HG02884 (cell line): ENCODE data around the gene SLC16A10.

Source experiments
- ATAC-seq: cut with Tn5 transposase; IDR thresholded peaks from one replicate; pipeline ENCODE4 v1.9.1; 2021; ENCODE audit warnings: mild to moderate bottlenecking, moderate library complexity; ENCODE audit not compliant: unreplicated experiment

Gene SLC16A10

DNA sequence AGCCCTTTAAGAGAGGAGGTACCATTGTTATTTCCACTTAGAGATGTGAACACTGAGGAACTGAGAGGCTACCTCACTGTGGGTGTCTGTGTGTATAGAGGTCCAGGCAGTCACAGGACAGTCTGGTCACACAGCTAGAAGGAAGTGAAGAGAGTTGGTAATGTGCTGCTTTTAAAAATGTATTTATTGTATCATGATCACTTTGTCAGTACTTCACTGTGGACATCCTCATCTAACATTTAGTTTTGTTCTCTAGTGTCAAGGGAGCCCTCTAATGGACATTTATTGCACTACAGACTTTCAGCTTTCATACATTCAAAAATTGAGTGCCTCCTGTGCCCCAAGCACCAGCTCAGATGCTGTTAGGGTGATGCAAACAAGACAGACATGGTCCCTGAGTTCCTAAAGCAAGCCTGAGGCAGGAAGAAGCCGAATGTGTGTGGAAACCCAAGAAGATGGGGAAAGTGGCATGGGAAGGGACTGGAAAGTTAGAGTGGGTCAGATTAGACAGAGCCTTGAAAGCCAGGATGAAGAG is 123.0 kb downstream of the SLC16A10 start:
- peak; percentile 63 for ATAC-seq

DNA sequence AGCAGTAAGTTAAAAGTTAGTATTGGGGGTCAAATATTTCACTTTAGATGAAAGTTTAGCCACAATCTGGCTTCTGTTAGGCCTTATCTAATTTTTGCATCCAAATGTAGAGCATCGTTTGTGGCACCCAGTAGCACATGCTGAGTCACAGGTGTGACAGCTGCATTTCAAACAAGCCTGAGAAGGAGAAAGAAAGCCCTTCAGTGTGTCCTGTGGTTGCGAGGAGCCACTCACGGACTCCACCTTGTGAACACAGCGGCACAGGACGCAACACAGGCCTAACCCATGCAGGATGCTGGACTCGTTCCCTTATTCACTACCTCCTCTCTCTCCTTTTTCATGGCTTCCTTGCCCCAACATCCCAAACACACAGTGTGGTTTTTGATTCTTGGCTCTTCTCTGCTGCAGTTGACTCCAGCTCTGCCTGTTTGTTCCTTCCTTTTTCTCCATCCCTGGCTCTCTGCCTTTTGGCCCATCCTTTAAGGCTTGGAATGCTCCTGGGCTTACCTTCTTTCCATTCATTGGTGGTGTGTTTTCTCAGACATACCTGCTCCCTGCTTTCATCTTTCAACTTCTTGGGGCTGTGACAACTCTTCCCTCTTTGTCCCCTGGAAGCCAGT is 124.2 kb downstream of the SLC16A10 start:
- ATAC-seq: no peak

DNA sequence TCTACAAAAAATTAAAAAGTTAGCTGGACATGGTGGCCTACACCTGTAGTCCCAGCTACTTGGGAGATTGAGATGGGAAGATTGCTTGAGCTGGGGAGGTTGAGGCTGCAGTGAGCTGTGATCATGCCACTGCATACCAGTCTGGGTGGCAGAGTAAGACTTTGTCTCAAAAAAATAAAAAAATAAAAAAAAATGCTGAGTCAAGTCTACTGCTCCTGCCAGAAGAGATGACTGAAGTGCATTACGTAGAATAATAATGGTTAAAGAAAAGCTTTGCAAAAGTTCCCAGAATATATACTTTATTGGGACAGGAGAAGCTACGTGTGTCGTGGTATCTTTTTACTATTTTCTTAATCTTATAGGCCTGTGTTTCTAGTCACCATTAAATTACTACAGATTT is 125.3 kb downstream of the SLC16A10 start:
- no peak for ATAC-seq

DNA sequence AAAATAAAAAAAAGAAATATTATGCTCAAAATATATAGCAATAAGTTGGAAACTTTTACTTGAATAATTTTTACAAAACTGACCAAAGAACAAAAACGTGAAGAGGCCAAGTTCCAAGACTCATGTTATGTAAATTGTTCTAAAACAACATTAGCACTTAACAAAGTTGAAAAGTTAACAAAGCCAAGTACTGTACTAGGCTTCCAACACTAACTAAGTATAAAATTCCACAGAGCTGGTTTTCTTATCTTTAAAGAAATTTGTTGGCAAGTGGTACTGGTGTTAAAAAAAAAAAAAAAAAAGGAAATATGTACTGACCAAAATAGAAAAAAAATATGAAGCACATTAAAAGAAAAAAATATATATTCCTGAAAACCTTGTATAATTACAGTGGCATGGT is 127.8 kb downstream of the SLC16A10 start:
- no peak for ATAC-seq

DNA sequence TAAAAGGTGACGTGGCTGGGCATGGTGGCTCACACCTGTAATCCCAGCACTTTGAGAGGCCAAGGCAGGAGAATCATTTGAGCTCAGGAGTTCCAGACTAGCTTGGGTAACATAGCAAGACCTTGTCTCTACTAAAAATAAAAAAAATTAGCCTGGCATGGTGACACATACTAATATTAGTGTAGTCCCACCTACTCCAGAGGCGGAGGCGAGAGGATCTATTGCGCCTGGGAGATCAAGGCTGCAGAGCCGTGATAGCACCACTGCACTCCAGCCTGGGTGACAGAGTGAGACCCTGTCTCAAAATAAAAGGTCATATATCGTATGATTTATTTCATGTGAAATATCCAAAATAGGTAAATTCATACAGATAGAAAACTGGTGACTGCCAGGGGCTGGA is 132.5 kb downstream of the SLC16A10 start:
- no peak for ATAC-seq

DNA sequence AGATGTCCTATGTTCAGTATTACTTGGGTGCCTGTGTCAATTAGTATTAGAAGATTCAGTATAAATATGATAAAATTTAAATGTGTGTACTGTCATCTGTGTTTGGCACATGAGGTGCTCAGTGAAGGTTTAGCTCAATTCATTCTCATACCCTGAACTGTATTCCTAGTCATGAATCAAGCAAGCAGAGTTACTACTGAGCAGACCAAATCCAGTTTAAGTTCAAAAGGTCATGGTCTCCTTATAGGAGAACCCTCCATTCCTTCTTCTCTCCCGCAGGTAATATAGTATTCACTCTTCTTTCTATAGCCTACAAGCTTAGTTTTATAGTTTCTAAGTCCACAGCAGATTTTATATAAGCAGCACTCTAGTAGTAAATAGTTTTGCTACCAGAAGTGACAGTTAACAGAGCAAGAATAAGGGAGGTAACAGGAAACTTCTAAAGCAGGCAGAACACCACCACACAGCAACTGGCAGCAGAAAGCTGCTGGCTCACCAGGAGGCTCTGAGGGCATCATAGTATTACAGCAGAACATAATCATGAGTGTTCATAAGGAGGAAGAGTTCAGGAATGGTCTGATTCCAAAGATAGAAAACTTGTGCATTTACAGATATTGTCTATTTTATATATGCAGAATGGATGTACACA is 133.2 kb downstream of the SLC16A10 start:
- ATAC-seq: no peak

DNA sequence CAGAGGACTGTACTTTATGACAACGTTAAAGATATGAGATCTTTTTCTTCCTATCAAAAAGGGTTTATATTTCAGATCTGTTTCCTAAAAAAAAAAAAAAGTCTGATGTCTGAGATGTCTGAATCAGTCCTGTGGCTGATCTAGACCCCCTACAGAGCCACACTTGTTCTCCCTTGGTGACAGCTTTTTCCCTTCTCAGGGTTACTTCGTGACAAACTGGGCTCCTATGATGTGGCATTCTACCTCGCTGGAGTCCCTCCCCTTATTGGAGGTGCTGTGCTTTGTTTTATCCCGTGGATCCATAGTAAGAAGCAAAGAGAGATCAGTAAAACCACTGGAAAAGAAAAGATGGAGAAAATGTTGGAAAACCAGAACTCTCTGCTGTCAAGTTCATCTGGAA is 134.5 kb downstream of the SLC16A10 start:
- ATAC-seq: no peak

DNA sequence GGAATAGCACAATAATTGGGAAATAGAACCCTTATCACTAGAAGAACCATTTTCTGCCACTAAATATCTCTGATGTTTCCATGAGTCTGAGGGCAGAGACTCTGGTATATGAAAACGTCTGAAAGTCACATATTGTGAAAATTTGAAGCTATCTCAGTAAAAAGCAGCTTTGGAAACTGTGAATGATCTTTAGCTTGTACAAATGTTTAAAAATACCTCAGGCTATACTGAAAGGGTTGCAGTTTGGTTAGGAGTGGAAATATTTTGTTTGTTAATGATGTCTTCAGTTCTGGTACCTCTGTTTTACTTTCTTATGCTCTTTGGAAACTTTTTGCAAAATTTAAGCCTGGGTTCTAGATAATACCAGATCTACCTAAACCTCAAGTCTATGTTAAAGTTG is 135.0 kb downstream of the SLC16A10 start:
- ATAC-seq: no peak

DNA sequence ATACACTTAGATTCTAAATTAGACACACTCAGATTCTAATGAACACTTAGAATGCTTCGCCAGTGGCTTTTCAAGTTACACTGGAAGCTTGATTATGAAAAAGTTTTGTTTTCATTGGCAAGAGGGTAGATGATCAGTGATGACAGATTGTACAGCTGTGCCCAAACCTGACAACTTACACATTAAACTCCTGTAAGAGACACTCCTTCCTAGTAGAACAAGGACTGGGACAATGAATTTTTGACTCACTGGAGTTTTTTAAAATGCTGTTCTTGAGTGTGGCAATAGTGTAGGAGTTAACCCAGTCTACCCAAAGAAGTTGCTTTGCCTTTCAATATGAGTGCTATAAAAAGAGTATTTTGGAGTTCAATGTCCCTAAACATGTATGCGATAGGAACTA is 140.8 kb downstream of the SLC16A10 start:
- no peak for ATAC-seq

DNA sequence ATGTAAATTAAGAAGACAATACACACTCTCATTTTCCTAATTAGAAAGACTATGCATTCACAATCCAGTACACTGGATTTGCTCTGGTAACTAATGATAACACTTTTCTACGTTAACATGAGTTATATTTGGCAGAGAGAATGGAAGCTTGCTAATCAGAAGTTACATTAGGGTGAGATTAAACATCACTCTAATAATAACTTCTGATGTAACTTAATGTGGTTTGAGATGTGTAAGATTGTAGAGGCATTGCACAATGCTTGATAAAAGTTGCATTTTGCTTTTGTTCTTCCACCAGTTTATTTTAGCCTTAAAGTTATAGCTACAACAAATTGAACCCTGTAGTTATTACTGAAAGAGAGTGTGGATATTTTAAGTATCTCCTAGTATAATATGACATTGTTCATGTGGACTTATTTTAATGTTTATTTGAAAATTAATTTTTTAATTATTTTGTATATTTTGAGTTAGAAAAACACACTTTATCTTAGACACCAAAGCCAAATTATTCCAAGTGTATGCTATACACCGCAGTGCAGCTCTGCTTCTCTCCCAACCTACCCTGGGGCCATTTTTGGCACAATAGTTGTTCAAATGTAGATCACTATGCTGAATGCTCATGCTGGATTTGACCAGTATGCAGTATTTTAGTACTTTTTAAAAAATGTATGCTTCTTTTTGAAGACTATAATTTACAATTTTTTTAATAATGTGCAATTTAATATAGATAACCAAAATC is 143.2 kb downstream of the SLC16A10 start:
- ATAC-seq: no peak

DNA sequence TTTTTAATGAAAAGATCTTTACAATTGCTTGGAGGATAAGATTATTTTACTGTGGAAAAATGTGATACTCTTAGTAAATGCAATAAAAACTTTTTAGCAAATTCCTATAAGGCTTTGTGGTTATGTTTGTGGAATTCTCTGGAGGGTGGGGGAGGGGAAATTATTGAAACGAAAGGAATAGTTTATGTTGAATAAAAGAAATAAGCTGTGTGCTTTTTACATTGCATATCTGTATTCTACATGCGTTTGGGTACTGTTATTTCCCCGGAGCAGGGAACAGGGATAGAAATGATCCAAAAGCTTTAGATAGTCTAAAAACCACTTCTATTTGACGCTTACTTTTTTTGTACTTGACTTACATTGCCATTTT is 143.8 kb downstream of the SLC16A10 start:
- ATAC-seq: no peak

DNA sequence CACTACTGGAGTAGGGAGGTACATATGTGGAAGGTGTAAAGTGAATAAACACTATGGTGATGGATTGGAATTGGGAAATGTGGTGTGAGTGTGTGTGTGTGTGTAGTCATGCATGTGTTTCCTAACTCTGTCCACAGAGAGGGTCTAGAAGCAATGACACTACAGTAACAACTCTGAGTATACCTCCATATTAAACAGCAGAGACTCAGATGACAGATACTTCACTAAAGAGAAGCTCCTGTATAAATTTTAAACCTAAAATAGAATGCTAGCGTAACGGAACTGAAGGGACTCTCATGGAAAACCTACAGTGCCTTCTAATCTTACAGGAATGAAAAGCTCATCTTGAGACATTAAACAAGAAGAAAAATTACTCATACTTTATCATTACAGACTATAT is 150.5 kb downstream of the SLC16A10 start:
- ATAC-seq: no peak

DNA sequence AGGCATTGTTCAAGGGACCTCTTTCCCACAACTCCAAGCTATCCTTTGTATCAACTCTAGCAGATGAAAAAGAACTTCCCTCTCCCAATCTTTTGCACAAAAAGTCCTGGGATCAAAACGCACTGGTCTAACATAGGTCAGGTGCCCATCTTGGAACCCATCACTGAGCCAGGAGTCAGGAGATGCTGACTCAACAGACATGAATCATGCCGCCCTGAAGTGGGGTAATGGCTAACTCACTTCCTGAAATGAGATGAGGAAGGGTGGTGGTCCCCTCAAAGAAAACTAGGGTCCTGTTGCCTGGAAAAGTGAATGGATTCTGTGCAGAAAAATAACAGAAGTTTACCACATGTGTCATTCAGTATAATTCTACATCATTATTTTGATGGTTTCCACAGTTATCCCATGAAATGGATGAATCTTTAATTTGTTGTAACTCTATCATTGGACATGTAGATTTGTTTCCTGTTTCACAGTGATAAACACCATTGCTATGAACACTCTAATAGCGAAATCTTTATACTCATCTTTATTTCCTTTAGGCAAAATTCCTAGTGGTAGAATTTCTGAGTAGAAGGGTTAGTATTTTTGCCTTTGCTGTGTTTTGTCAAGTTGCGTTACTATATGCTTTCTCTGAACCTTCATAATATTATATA is 151.3 kb downstream of the SLC16A10 start:
- ATAC-seq: no peak

DNA sequence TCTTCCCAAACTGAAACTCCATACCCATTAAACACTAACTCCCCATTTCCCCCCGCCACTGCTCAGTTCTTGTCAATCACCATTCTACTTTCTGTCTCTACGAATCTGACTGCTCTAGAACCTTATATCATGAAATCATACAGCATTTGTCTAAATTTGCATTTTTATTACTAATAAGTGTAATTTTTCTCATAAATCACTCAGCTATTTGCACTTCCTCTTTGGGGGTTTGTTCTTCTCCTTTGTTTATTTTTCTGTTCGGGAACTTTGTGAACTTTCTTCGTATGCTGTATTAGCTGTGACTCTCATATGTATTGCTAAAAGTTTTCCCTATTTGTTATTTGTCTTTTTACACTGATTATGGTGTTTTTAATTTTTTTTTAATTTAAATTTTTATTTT is 152.2 kb downstream of the SLC16A10 start:
- no peak for ATAC-seq

DNA sequence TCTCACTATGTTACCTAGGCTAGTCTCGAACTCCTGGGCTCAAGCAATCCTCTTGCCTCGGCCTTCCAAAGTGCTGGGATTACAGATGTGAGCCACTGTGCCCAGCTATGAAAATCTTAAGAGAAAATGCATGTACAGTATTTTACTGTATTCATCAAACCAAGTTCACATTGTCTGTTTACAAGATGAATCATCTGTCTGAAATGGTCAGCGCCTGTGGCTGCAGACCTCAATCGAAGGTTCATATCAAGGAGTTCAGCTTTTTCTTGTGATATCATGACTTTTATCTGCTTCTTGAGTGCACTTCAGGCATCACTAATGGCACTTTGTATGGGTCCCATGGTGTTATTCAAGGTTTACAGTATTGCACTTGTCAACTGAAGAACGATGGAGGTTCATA is 155.1 kb downstream of the SLC16A10 start:
- ATAC-seq: no peak

DNA sequence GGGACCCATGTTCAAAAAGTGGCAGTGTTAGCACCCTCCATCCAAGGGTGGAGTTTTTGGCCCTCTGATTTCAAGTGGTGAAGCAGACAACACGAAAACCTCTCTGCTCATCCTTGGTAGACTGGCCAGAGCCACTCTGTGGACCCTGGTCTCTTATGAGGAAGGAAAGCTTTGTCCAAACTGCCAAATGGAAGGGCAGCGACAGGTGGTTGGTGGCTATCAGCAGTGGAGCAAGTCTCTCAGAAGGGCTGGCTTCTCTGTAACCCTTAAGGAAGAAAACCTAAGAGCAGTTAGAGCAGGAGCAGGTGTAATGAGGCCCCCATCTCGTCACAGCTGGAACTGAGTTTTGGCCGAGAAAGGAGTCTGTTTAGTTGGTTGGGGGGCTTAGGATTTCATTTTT is 155.8 kb downstream of the SLC16A10 start:
- ATAC-seq: no peak

DNA sequence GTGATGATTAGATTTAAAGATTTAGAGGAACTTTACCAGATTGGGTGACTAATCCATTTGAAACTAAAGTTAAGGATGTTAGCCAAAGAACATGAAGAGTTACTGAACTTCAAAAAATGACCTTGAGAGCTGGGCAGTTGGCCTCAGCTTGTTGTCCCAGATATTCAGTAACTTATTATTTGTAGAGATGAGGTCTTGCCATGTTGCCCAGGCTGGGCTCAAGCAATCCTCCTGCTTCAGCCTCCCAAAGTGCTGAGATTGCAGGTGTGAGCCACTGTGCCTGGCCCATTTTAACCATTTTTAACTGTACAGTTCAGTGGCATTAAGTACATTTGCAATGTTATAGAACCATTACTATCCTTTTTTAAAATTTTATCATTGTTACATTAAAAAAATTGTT is 161.5 kb downstream of the SLC16A10 start:
- no peak for ATAC-seq

DNA sequence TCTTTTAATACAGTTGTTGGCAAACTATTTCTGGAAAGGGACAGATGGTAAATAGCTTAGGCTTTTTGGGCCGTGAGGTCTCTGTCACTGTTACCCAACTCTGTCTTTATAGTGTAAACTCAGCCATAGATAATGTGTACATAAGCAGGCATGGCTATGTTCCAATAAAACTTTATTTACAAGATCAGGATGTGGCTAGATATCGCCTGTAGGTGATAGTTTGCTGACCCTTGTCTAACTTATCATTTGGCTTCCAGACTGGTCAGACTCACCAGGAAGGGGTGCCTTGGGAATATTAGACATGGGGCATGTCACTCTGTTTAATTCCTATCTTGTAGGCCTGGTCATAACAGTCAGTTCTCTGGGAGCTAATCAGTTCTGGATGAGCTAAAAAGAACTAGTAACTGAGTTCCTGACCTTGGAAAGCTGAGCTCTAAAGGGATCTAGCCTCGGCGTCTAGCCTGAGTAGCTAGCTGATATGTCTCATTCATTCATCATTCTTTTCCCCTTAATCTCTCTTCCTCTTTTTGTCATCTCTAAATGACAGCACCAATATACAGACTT is 163.6 kb downstream of the SLC16A10 start:
- ATAC-seq: no peak

DNA sequence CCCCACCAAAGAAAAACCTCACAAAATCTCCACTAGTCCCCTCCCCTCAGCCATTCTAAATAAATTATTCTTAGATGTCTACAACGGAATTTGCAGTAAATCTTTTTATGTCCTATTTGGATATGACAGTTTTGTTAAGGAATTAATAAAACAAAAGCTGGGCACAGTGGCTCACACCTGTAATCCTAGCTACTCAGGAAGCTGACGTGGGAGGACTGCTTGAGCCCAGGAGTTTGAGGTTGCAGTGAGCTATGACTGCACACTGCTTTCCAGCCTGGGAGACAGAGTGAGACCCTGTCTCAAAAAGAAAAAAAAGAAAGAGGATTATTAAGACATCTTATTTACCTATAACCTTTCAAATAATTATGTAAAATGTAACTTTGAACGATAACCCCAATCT is 165.4 kb downstream of the SLC16A10 start:
- ATAC-seq: no peak

DNA sequence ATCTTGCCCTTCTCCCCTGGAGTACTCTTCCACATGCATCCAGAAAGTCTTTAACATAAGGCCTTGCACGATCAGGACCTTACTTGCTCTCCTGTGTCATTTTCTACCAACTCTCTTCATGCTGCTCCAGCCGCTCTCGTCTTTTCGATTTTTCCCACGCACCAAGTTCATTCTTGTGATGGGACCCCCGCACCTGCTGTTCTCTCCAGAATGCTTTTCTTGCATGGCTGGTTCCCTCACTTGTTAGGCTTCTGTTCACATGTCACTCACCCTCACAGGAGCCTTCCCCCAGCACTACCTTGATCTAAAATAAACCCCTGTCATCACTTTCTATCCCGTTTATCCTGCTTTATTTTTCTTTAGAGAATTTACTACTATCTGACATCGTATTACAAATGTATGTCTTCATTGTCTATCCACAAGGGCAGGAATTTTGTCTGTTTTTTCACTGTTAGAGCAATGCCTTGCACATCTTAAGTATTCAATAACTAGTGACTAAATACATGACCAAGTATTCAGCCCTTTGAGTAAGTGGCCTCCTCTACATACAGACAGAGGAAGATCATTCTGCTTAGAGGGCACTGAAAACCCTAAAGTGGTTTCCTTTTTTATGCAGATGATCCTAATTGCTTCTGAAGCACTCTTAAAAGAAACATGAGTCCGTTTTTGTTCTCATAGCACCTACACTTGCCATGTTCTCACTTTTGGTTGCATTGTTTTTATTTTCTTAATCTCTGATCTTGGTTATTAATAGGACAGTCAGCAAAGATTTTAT is 166.9 kb downstream of the SLC16A10 start:
- ATAC-seq: no peak

DNA sequence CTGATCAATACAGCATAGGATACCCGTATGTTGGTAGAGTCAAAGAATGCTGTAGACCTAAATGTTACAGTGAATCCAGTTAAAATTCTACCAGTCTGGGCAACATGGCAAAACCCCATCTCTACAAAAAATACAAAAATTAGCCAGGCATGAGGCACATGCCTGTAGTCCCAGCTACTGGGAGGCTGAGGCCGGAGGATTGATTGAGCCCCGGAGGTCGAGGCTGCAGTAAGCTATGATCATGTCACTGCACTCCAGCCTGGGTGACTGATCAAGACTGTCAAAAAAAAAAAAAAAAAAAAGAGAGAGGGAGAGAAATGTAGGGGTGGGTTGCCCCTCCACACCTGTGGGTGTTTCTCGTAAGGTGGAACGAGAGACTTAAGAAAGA is 167.5 kb downstream of the SLC16A10 start:
- ATAC-seq: no peak
